NCI-H446 treated with DMSO at 0.1 percent for 48 hours (cell line): ENCODE measurements around the gene PDIA6.

Experiments
- DNase-seq: peaks from one replicate; lab custom pipeline; 2025; lab: John Stamatoyannopoulos, UW

Gene PDIA6, protein sequence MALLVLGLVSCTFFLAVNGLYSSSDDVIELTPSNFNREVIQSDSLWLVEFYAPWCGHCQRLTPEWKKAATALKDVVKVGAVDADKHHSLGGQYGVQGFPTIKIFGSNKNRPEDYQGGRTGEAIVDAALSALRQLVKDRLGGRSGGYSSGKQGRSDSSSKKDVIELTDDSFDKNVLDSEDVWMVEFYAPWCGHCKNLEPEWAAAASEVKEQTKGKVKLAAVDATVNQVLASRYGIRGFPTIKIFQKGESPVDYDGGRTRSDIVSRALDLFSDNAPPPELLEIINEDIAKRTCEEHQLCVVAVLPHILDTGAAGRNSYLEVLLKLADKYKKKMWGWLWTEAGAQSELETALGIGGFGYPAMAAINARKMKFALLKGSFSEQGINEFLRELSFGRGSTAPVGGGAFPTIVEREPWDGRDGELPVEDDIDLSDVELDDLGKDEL

DNA sequence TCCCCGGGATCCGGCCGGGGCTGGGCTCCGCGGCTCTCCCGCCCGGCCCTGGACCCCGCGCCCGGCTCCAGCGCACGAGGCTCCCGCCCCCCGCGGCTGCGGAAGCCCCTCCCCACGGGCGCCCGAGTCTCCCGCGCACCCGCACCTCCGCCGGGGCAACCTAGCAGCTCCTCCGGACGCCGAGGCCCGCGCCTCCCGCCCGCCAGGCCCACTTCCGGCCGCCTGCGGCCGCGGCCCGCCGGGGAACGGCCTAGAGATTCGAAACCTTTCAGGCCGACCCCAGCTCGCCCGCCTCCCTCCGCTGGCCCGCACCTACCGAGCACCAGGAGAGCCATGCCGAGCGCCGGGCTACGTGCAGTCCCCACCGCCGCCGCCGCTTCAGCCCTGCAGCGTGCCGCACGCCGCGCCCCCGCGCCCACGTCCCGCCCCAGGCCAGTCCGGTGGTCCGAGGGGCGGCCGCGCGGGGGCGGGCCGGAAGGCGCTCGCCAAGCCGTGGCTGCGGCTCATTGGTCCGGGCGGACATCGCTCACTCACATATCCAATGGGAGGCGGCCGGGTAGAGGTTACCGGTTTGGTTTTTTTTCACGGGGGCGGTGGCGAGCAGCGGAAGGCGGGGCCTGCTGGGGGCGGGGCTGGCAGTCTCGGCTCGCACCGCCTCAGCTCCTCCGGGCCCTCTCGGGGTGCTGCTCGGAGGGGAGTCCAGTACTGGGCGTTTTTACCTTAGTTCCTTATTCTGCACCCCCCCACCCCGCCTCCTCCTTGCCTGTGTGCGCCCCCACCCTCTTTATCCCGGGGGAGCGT is at the start of gene PDIA6:
Gene PDIA6, minus strand, starts transcription at position 424 of the 801 bp plus-strand sequence. Its CDS starts 89 bp downstream, at position 335.
- DNase-seq, result peak; percentile 89

DNA sequence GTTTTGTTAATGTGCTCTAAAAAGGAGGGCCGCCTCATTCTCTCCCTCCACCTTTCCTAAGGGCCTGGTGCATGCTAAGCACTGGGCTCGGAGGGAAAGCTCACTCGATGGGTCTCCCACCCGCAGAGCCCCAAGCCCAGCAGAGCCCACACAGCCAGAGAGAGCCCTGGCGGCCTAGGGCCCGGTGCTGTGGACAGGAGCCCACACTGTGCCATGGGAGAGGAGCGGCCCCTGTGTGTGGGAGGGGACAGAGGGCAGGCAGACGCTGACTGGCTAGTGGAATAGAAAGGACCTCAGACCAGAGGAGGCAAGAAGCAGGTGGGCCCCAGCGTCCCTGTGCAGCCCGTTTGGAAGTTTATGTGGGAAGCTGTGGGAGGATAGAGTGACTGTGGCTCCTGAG is 49.7 kb upstream of the PDIA6 start:
- no peak for DNase-seq

DNA sequence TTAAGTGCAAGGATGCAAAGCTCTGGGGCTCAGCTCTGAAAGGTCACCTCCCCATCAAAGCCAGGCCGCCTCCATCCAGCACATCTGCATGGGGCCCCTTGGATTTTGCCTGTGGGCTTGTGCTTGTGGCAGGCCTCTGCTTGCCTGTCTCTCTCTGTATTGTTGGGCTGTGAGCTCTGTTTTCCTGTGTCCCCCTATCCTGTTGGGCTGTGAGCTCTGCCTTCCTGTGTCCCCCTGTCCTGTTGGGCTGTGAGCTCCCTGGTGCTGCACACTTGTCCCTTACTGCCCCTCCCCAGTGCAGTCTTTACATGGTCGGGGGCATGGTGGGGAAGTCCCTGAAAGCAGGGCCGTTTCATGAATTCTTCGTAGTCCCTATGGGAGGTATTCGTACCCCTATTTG is 49.2 kb upstream of the PDIA6 start:
- no peak for DNase-seq

DNA sequence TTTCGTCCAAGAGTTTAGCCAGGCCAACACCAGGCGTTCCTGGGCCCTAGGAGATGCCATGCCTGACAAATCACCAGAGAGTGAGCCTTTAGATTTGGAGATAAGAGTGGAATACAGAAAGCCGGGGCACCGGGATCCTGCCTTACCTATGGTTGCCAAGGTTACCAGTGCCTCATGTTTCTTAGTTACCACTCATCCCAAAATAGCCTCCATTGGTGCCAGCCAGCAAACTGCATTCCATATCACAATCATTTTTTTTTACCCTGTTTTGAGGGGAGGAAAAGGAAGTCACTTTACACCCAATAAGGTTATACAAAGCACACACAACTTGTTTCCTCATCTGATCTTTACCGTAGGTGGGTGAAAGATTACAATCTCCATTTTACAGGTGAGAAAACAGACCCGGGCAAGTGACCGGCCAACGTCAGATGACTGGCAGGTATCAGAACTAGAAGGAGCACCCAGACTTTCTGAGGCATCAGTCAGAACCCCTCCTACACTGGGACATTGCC is 48.3 kb upstream of the PDIA6 start:
- no peak for DNase-seq

DNA sequence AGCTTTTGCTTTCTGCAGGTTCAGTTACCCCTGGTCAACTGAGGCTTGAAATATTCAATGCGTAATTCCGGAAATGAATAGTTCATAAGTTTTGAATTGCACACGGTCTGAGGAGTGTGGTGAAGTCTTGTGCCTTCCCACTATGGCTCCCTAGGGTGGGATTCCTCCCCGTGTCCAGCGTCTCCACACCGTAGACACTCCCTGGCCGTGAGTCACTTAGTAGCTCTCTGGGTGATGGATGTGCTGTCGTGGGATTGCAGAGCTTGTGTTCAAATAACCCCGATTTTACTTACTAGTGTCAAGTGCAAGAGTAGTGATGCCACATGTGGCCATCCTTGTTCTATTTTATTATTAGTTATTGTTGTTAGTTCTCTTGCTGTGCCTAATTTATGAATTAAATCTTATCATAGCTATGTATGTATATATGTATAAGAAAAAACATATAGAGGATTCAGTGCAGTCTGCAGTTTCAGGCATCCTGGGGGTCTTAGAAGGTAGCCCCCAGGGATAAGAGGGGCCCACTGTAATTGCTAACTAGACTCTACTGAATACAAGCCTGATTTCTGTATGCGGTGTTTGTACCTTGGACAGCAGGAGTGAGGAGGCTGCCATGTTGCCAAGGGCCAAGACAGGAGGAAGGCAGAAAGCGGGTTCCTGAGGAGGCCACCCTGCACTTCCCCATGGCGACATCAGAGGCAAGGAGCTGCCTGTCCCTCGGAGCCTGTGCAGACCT is 47.7 kb upstream of the PDIA6 start:
- no peak for DNase-seq

DNA sequence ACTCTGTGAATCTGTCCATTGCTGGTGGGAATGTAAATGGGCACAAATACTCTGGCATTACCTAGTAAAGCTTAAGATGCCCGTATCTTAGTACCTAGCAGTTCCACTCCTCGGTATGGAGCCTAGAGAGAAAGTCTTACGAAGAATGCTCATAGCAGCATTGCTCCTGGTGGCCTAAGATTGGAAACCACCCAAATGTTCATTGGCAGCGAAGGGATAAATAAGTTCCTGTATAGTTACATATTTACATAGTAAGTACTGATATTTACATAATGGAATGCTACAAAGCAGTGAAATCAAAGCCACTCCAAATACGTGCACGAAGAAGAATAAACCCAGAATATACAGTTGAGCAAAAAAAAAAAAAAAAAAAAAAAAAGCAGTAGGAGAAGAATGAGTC is 46.7 kb upstream of the PDIA6 start:
- DNase-seq, result no peak

- no peak for DNase-seq
Measured at GRCh38 chr2:10848541-10848940, 36.0 kb upstream of the PDIA6 start.

DNA sequence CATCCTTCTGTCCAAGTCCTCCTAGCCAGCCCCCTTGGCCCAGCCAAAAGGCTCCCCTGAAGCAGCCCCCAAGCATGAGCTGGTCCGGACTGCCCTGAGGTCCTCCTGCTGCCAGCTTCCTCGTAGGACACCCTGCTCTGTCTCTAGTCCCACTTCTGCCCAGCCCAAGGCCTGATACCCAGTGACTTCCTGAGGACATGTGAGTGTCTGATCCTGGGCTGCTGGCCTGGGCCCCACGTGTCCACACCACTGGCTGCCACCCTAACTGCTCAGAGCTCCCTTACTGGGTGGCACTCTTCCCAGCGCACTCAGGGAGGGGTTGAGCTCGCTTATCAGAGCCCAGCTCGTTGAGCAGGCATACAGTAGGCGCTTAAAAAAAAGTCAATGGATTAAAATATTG is 34.4 kb upstream of the PDIA6 start:
- no peak for DNase-seq

DNA sequence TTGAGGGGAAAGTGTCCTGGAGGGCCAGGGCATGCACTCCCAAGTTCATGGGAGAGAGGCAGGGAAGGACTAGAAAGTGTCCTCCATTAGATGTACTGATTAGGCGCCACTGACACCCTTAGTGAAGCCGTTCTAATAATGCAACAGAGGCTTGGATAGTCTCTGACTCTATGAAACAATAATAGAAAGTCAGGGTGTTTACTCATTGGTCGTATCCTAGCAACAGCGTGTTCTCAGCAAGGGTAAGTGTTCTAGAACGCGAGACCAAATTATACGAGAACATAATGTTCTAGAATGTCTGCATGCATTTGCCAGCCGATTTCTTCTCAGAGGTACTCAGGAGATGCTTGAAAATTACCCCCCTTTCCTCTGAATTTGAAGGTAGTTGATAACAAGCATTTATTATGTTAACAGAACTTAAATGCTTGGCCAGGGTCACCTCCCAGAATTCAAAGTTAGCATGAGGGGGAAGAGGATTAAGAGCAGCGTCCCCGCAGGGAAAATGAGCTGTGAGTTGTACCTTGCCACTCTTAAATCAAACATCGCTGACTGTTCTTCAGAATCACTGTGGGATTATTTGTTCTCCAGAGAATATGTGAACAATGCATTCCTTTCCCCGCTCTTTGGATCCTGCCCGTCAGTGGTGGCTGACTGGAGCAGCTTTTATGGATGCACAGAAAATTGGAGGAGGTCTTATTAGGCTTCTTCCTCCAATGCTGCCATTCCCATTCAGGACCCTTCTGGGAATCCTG is 33.7 kb upstream of the PDIA6 start:
- no peak for DNase-seq

GRCh38 chr2:10845640-10846039 is 33.1 kb upstream of the PDIA6 start:
- DNase-seq, result no peak

DNA sequence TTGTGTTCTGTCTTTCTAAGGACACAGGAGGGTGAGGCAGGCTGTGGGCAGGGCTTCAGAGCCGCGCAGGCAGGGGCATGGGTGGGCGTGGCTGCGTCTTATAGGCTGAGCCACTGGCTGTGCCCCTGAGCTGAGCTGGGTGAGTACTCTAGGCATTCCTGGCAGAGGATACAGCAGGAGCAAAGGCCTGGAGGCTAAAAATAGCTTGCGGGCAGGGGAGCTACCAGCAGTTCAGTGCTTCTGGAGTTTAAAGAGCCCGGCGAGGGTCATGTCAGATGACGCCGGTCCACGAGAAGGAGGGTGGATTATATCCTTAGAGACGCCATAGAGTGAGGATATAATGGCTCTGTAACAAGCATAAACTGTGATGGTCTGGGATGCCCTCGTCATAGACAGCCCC is 31.5 kb upstream of the PDIA6 start:
- no peak for DNase-seq

DNA sequence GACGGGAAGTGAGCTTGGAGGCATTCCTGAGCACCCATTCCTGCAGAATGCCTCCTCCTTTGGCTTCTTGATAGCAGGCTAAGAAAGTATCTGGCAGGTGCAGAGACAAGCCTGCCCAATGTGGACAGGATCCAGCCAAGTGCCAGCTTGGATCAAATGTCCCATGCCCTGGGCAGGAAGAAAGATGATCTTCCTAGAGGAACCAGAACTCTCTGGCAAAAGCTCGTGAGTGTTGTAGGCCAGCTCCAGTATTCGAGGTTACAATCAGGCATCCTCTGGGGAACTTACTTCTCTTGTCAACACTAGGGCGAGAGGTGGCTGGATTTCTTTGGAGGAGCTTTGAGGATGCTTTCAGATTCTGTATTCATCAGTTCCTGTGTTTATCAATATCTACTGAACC is 29.9 kb upstream of the PDIA6 start:
- no peak for DNase-seq

DNA sequence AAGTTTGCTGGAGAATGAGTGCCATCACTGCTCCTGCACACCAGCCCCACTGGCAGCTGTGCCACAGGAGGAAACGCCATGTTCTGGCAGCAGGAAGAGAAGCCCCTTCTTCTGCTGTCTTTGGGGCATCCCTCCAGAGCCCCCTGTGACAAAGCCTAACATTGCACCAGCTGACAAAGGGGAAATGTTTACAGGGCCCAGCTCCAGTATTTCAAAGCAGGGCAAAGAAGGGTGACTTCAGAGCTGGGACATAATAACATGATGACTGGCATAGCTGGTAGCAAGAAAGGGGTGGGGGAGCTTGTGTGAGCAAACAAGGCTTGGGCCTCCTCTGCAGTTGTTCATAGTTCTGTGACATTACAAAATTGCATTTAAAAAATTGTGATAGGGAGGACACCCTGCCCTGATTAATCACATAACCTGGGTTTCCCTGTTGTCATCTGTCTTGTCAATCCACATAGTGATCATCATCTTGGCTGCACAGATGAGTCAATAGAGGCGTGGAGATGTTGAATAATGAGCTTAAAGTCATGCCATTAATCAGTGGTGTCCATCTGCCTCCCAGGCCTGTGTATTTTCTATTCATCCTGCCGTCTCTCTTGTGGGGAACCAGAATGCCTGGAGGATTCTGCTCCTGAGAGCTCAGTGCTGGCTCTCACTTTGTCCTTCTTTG is 29.1 kb upstream of the PDIA6 start:
- DNase-seq, result no peak

GRCh38 chr2:10839813-10840212 is 27.2 kb upstream of the PDIA6 start:
- no peak for DNase-seq

DNA sequence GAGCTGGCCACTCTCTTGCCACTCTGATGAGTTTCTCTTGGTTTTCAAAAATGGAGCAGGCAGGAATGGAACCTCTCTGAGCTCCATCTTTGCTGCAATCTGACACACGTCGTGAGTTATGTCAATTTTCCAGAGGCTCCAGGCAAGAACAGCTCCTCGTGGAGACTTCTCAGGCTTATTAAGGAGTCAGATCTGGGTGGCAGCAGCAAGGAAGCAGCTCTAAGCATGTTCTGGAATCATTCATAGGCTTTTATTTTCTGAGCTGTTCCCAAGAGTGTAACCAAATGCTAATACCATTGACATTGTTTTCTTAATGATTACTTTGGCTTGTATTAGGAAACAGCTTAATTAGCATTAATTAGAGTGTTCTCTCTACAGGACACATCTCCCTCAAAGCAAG is 26.1 kb upstream of the PDIA6 start:
- no peak for DNase-seq

DNA sequence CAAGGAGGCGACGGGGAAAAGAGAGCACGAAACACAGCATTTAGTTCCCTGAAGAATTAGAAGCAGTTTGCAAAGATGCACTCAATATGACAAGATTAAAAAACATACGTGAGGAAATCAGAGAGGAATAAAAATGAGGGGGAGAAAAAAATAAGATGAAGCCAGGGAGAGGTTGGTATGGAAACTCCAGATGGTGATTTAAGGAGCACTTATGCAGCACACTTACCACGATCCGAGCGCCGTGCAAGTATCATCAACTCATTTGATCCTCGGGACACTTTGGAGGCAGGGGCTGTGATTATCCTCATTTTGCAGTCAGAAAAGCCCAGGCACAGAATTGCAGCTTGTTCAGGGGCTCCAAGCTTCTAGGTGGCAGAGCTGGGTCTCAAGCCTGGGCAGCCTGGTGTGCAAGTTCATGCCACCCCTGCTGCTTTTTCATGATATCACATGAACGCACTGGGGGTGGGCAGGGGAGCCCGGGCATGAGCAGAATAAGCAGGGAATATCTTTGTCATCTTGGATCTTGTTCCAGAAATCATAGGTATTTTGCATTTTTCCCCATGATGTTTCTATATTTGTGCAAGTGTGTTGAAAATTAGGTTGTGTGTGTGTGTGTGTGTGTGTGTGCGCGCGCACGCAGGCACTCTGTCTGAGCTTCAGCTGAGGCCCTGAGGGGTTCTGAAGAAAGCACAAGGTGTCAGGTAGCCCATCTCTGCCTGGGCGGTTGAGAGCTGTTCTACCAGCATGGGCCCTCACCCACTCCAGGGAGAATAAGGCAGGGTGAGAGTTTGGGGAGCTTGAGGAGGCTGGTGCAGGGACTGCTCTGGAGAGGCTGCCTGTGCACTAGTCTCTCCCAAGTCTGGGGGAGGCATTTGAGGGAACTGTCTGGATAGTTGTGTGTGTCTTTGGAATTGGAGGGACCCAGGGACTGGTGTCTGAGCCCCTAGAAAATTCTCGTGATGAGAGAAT is 25.0 kb upstream of the PDIA6 start:
- DNase-seq, result no peak

- DNase-seq, result peak; percentile 1
Measured at GRCh38 chr2:10835052-10835970, 22.7 kb upstream of the PDIA6 start.

DNA sequence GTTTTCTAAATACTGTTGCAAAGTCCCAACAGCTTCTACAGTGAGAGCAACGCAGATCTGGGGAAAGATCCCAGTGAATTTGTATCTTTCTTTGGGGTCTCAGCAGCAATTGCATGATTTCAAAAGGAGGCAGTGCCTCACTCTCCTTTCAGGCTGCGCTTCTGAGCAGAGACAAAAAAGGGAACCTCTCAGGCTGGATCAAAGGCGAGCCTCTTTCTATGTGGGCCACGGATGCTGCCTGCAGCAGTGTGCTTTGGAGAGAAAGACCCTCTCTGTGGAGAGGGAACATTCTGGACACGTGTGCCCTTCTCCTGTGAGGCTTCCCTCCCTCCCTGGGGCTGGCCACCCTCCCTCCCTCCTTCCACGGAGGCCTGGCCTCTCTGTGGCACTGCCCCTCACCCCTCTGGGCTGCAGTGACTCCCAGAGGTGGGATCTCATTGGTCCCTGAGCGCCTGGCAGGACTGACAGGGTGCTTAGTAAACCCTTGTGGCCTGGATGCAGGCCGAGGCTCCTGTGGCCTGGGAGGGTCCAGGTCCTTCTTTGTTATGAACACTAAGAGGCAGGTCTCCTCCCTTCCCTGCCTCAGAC is 21.6 kb upstream of the PDIA6 start:
- no peak for DNase-seq
